ENCODE measurements around the gene RHOF. TPM values are rescaled to one million over a fixed set of nuclear protein-coding genes. Genes with fewer than 3 reads are reported as not detected.

Gene RHOF
- 10 to 100 TPM in 1 of 6 donors, 1 to 10 TPM in 5; 3.6 to 12.6 (median 4.9) TPM for total RNA-seq
- 1 to 10 TPM; 2.8 to 5.6 TPM for polyA plus RNA-seq

- Histone ChIP-seq H3K36me3 (no peaks in the 10 kb centered on the region), H3K4me3 (peak within 1 kb of the TSS; percentile 27 to 68 (median 50)), H3K4me1 (peaks cover 34 to 38% (median 35%) of the 10 kb centered on the region in 3 donors), H3K27ac (peak within 1 kb of the TSS; percentile 54 to 100 (median 88)), H3K9me3 (no peaks in the 10 kb centered on the region), H3K27me3 (no peaks in the 10 kb centered on the region)
- TF ChIP-seq CTCF (IDR thresholded peaks at IDR 0.05): no peak
- no peak for FAIRE-seq
- ATAC-seq: peak; percentile 7 to 17 (median 12)
- 2 to 3% methylated on average over 25 to 36 of the region's 36 CpGs for WGBS, 2 donors
- intact Hi-C loops (cut with DNase I): loop anchor here in 1 of 3 donors (10.0 kb wide), 1 partner anchor 91 kb away; the partner anchor contains the start of gene PSMD9
- peak in 2 of 6 donors; percentile 81 to 84 for DNase-seq
Measured at GRCh38 chr12:121793440-121793837, at the start of gene RHOF. TSS of gene RHOF (minus strand) at chr12:121793688. CDS start at chr12:121793633, 55 bp downstream.

- no peaks in the 10 kb centered on the region for H3K27me3 ChIP-seq
- peak in 1 of 4 donors; percentile 1 for ATAC-seq
- peaks cover 0 to 7% (median 0%) of the 10 kb centered on the region in 3 donors for H3K4me1 ChIP-seq
- no peak for FAIRE-seq
- WGBS, 2 donors: 63 to 67% methylated on average over 24 of the region's 24 CpGs
- no peaks in the 10 kb centered on the region for H3K9me3 ChIP-seq
- intact Hi-C loops (cut with DNase I): no loop called here
- no peak for DNase-seq
- H3K36me3 ChIP-seq: no peaks in the 10 kb centered on the region
- no peak for TF ChIP-seq CTCF (IDR thresholded peaks at IDR 0.05)
- H3K27ac ChIP-seq: peak overlapping the region in 2 of 4 donors; percentile 52 to 57
- peak overlapping the region; percentile 23 to 63 (median 46) for H3K4me3 ChIP-seq
Measured at GRCh38 chr12:121839993-121840761, 46.7 kb upstream of the RHOF start.

- ATAC-seq (peak; percentile 98 to 99 (median 98)), FAIRE-seq (peak; percentile 70), DNase-seq (peak; percentile 99 to 100 (median 100))
- H3K36me3 ChIP-seq: no peaks in the 10 kb centered on the region
- H3K27me3 ChIP-seq: no peaks in the 10 kb centered on the region
- intact Hi-C loops (cut with DNase I): no loop called here
- peaks cover 0 to 7% (median 0%) of the 10 kb centered on the region in 3 donors for H3K4me1 ChIP-seq
- no peaks in the 10 kb centered on the region for H3K9me3 ChIP-seq
- peak overlapping the region; percentile 23 to 63 (median 46) for H3K4me3 ChIP-seq
- peak in 3 of 4 donors; percentile 23 to 24 (median 23) for TF ChIP-seq CTCF (IDR thresholded peaks at IDR 0.05)
- H3K27ac ChIP-seq: peak overlapping the region in 3 of 4 donors; percentile 20 to 57 (median 52)
- 11 to 13% methylated on average over 53 of the region's 53 CpGs for WGBS, 2 donors
Measured at GRCh38 chr12:121839106-121839992, 45.9 kb upstream of the RHOF start.

- H3K4me3 ChIP-seq: no peak overlapping the region
- H3K9me3 ChIP-seq: no peaks in the 10 kb centered on the region
- no peaks in the 10 kb centered on the region for H3K36me3 ChIP-seq
- no peak for FAIRE-seq
- 77 to 80% methylated on average over 5 of the region's 5 CpGs for WGBS, 2 donors
- no peaks in the 10 kb centered on the region for H3K27me3 ChIP-seq
- ATAC-seq: no peak
- TF ChIP-seq CTCF (IDR thresholded peaks at IDR 0.05): no peak
- no peak for DNase-seq
- no peak overlapping the region for H3K27ac ChIP-seq
- intact Hi-C loops (cut with DNase I): no loop called here
- peaks cover 0 to 7% (median 0%) of the 10 kb centered on the region in 3 donors for H3K4me1 ChIP-seq
Measured at GRCh38 chr12:121838126-121838525, 44.6 kb upstream of the RHOF start.

All from pancreas (tissue), 10 donors.